Neural crest cell (in vitro differentiated cells): ENCODE measurements around the gene KCNQ4. TPM values are rescaled to one million over a fixed set of nuclear protein-coding genes. Genes with fewer than 3 reads are reported as not detected.

Source experiments
- DNase-seq: peaks from one replicate; pipeline ENCODE4 v3.0.0; 2021; ENCODE audit warnings: low read depth, mixed read lengths, low spot score
- H3K27ac Mint-ChIP-seq: one replicate; pipeline ENCODE4 v1.8.0; 2021; ENCODE audit warnings: mild to moderate bottlenecking, mixed read lengths; ENCODE audit not compliant: unreplicated experiment
- H3K27me3 Mint-ChIP-seq: 2 replicates; pipeline ENCODE4 v1.8.0; 2021; ENCODE audit warnings: low read depth, mild to moderate bottlenecking, mixed read lengths
- H3K36me3 Mint-ChIP-seq: 2 replicates; pipeline ENCODE4 v1.8.0; 2021; ENCODE audit warnings: low read depth, mild to moderate bottlenecking, mixed read lengths
- H3K4me1 Mint-ChIP-seq: 2 replicates; pipeline ENCODE4 v1.8.0; 2021; ENCODE audit warnings: mixed read lengths
- H3K4me3 Mint-ChIP-seq: one replicate; pipeline ENCODE4 v1.8.0; 2021; ENCODE audit warnings: mild to moderate bottlenecking, mixed read lengths
- H3K9me3 Mint-ChIP-seq: 2 replicates; pipeline ENCODE4 v1.8.0; 2021; ENCODE audit warnings: mixed read lengths
- CTCF ChIP-seq: fragments of 200-600 bp; sonication (generic); conservative IDR thresholded peaks from 2 replicates; pipeline ENCODE4 v1.5.0; 2021; ENCODE audit warnings: antibody characterized with exemption, mild to moderate bottlenecking
- total RNA-seq: library from RNA; stranded (reverse); gene quantifications from 2 replicates; pipeline ENCODE4 v1.2.1, GENCODE V29; 2021

The KCNQ4 gene
- total RNA-seq, 1 donor from 2014 or later: 0.89 TPM

GRCh38 chr1:40745176-40745575 is 38.4 kb upstream of the KCNQ4 start:
- DNase-seq: no peak
- no peaks in the 10 kb centered on the region for H3K27me3 Mint-ChIP-seq
- H3K4me3 Mint-ChIP-seq: no peak overlapping the region
- H3K4me1 Mint-ChIP-seq: peaks cover 32% of the 10 kb centered on the region
- no peaks in the 10 kb centered on the region for H3K9me3 Mint-ChIP-seq
- H3K36me3 Mint-ChIP-seq: peaks cover 14% of the 10 kb centered on the region
- H3K27ac Mint-ChIP-seq: peak overlapping the region; percentile 6
- TF ChIP-seq CTCF: no peak

- DNase-seq: no peak
- H3K27ac Mint-ChIP-seq: peak overlapping the region; percentile 73
- no peak for TF ChIP-seq CTCF
Measured at GRCh38 chr1:40746344-40747090, 37.1 kb upstream of the KCNQ4 start.

GRCh38 chr1:40748841-40749718 is 34.5 kb upstream of the KCNQ4 start:
- H3K27ac Mint-ChIP-seq: no peak overlapping the region

More at GRCh38 chr1:40746344-40747090, 37.1 kb upstream of the KCNQ4 start:
- Mint-ChIP-seq H3K4me3 (no peak overlapping the region), H3K9me3 (no peaks in the 10 kb centered on the region), H3K36me3 (peaks cover 14% of the 10 kb centered on the region), H3K27me3 (no peaks in the 10 kb centered on the region), H3K4me1 (peaks cover 32% of the 10 kb centered on the region)

GRCh38 chr1:40749817-40750216 is 33.8 kb upstream of the KCNQ4 start:
- no peak overlapping the region for H3K4me3 Mint-ChIP-seq
- peaks cover 26% of the 10 kb centered on the region for H3K4me1 Mint-ChIP-seq
- H3K36me3 Mint-ChIP-seq: peaks cover 4% of the 10 kb centered on the region
- DNase-seq: no peak
- H3K9me3 Mint-ChIP-seq: no peaks in the 10 kb centered on the region
- no peak for TF ChIP-seq CTCF
- no peaks in the 10 kb centered on the region for H3K27me3 Mint-ChIP-seq
- no peak overlapping the region for H3K27ac Mint-ChIP-seq

More at GRCh38 chr1:40748841-40749718, 34.5 kb upstream of the KCNQ4 start:
- H3K36me3 Mint-ChIP-seq: peaks cover 4% of the 10 kb centered on the region
- H3K4me3 Mint-ChIP-seq: no peak overlapping the region
- TF ChIP-seq CTCF: no peak
- peaks cover 32% of the 10 kb centered on the region for H3K4me1 Mint-ChIP-seq
- no peaks in the 10 kb centered on the region for H3K27me3 Mint-ChIP-seq
- H3K9me3 Mint-ChIP-seq: no peaks in the 10 kb centered on the region
- no peak for DNase-seq

- H3K27me3 Mint-ChIP-seq: no peaks in the 10 kb centered on the region
- H3K4me1 Mint-ChIP-seq: peaks cover 21% of the 10 kb centered on the region
- no peaks in the 10 kb centered on the region for H3K9me3 Mint-ChIP-seq
- no peak for DNase-seq
- no peak for TF ChIP-seq CTCF
- no peak overlapping the region for H3K4me3 Mint-ChIP-seq
- no peak overlapping the region for H3K27ac Mint-ChIP-seq
- H3K36me3 Mint-ChIP-seq: peaks cover 4% of the 10 kb centered on the region
Measured at GRCh38 chr1:40750451-40750908, 33.1 kb upstream of the KCNQ4 start.
